PC-9 (cell line): Measurements from ENCODE around the gene MAN1C1. TPM values are rescaled to one million over a fixed set of nuclear protein-coding genes. Genes with fewer than 3 reads are reported as not detected.
A peak's percentile ranks its signal among the peaks of the same experiment; 100 is the strongest.

Source experiments
- BruUV-seq: library from RNA; stranded (reverse); fragments of 400-500 nt; replicated peaks from 2 replicates; lab custom pipeline; 2021; lab: Mats Ljungman, UMichigan
- CTCF ChIA-PET: fragments of 300-600 bp; sonication (Branson Sonifier 250); formaldehyde crosslinking; loops from one replicate; lab custom pipeline; 2022; ENCODE audit warnings: antibody characterized with exemption; lab: Charles Lee
- POLR2A ChIA-PET: fragments of 300-600 bp; sonication (Branson Sonifier 250); formaldehyde crosslinking; loops from one replicate; lab custom pipeline; 2022; ENCODE audit warnings: antibody characterized with exemption; ENCODE audit not compliant: unreplicated experiment; lab: Charles Lee
- DNase-seq, 2 experiments: peaks; one replicate each; pipeline versions ENCODE4 v3.0.0 to v3.0.0-alpha.2; 2015 to 2022; ENCODE audit warnings: mixed read lengths in 1 of 2
- H2AFZ ChIP-seq: fragments of 200-600 bp; sonication (generic); 2 replicates; pipeline ENCODE4 v1.8.1; 2017; ENCODE audit warnings: antibody characterized with exemption
- H3F3A ChIP-seq: fragments of 200-600 bp; sonication (generic); 2 replicates; pipeline ENCODE4 v1.8.1; 2017; ENCODE audit warnings: antibody characterized with exemption, mild to moderate bottlenecking, low read depth; ENCODE audit not compliant: insufficient read depth
- H3K27ac ChIP-seq: fragments of 200-600 bp; sonication (generic); 2 replicates; pipeline ENCODE4 v1.6.1; 2016; ENCODE audit warnings: mixed run types
- H3K27me3 ChIP-seq: fragments of 200-600 bp; sonication (generic); 2 replicates; pipeline ENCODE4 v1.6.1; 2016; ENCODE audit warnings: low read depth, mixed run types; ENCODE audit not compliant: insufficient read depth
- H3K36me3 ChIP-seq: fragments of 200-600 bp; sonication (generic); 2 replicates; pipeline ENCODE4 v1.6.1; 2016; ENCODE audit warnings: low read depth, mixed run types
- H3K4me1 ChIP-seq: fragments of 200-600 bp; sonication (generic); replicated peaks from 2 replicates; pipeline ENCODE4 v1.6.1; 2016; ENCODE audit warnings: mixed run types; ENCODE audit not compliant: insufficient read depth
- H3K4me2 ChIP-seq: fragments of 200-600 bp; sonication (generic); 2 replicates; pipeline ENCODE4 v1.6.1; 2017; ENCODE audit warnings: mixed run types
- H3K4me3 ChIP-seq: fragments of 200-600 bp; sonication (generic); 2 replicates; pipeline ENCODE4 v1.6.1; 2016; ENCODE audit warnings: mixed run types
- H3K79me2 ChIP-seq: fragments of 200-600 bp; sonication (generic); 2 replicates; pipeline ENCODE4 v1.6.1; 2017; ENCODE audit warnings: low read depth, mixed run types
- H3K9me2 ChIP-seq: fragments of 200-600 bp; sonication (generic); 2 replicates; pipeline ENCODE4 v1.8.1; 2017; ENCODE audit warnings: mild to moderate bottlenecking; ENCODE audit not compliant: insufficient read depth
- H3K9me3 ChIP-seq: fragments of 200-600 bp; sonication (generic); 2 replicates; pipeline ENCODE4 v1.8.1; 2016; ENCODE audit warnings: low read depth; ENCODE audit not compliant: insufficient read depth
- H4K20me1 ChIP-seq: fragments of 200-600 bp; sonication (generic); 2 replicates; pipeline ENCODE4 v1.8.1; 2017; ENCODE audit not compliant: insufficient read depth
- EZH2 ChIP-seq: fragments of 200-600 bp; sonication (generic); IDR thresholded peaks from 2 replicates; pipeline ENCODE4 v1.8.0; 2017; ENCODE audit warnings: antibody characterized with exemption, low read depth
- intact Hi-C: fragments of 100-400 bp; cut with micrococcal nuclease; formaldehyde crosslinking; loops from one replicate; pipeline ENCODE4 v1.10.0; 2022; ENCODE audit not compliant: unreplicated experiment
- total RNA-seq: library from RNA; stranded (reverse); gene quantifications from 2 replicates; pipeline ENCODE4 v1.2.3, GENCODE V29; 2021
- TF ChIP-seq, protein P1 (sequence below): fragments of 200-600 bp; sonication (generic); conservative IDR thresholded peaks from 2 replicates; pipeline ENCODE4 v1.6.1; 2017; ENCODE audit warnings: mixed run types, antibody characterized with exemption, mild to moderate bottlenecking, moderate library complexity

The MAN1C1 gene
- total RNA-seq, 1 experiment from 2014 or later = 0.41 TPM

- peaks cover 27% of the 10 kb centered on the region for H3K79me2 ChIP-seq
Observed at GRCh38 chr1:25821112-25821476, 204.5 kb downstream of the MAN1C1 start.

GRCh38 chr1:25821630-25822091 is 205.1 kb downstream of the MAN1C1 start:
- no peak for DNase-seq
- H3K27ac ChIP-seq = no peak overlapping the region
- H3K36me3 ChIP-seq = no peaks in the 10 kb centered on the region
- H3K79me2 ChIP-seq = peaks cover 27% of the 10 kb centered on the region
- intact Hi-C loops = loop anchor here (5.0 kb wide), 2 partner anchors 71 to 86 kb away; partner anchors contain the start of gene STMN1
- H4K20me1 ChIP-seq = no peaks in the 10 kb centered on the region
- POLR2A ChIA-PET = no interaction called here
- peak overlapping the region; percentile 98 for H3K4me2 ChIP-seq
- H3F3A ChIP-seq = peaks cover 10% of the 10 kb centered on the region
- H2AFZ ChIP-seq = no peak overlapping the region
- H3K4me1 ChIP-seq = peaks cover 16% of the 10 kb centered on the region
- no peaks in the 10 kb centered on the region for H3K27me3 ChIP-seq
- no peaks in the 10 kb centered on the region for H3K9me2 ChIP-seq
- TSS peak; percentile 25 for BruUV-seq
- no peaks in the 10 kb centered on the region for H3K9me3 ChIP-seq
- TF ChIP-seq, protein P1, sequence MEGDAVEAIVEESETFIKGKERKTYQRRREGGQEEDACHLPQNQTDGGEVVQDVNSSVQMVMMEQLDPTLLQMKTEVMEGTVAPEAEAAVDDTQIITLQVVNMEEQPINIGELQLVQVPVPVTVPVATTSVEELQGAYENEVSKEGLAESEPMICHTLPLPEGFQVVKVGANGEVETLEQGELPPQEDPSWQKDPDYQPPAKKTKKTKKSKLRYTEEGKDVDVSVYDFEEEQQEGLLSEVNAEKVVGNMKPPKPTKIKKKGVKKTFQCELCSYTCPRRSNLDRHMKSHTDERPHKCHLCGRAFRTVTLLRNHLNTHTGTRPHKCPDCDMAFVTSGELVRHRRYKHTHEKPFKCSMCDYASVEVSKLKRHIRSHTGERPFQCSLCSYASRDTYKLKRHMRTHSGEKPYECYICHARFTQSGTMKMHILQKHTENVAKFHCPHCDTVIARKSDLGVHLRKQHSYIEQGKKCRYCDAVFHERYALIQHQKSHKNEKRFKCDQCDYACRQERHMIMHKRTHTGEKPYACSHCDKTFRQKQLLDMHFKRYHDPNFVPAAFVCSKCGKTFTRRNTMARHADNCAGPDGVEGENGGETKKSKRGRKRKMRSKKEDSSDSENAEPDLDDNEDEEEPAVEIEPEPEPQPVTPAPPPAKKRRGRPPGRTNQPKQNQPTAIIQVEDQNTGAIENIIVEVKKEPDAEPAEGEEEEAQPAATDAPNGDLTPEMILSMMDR = no peak
- TF ChIP-seq EZH2 = no peak
- no peak overlapping the region for H3K4me3 ChIP-seq
- CTCF ChIA-PET = interaction anchor here (0.6 kb wide), 1 partner anchor 319 kb away, joined by 5 read pairs; no protein-coding TSS in a partner anchor

More at GRCh38 chr1:25821112-25821476, 204.5 kb downstream of the MAN1C1 start:
- CTCF ChIA-PET = no interaction called here
- peak overlapping the region; percentile 98 for H3K4me2 ChIP-seq
- H2AFZ ChIP-seq = peak overlapping the region; percentile 89
- H3K36me3 ChIP-seq = no peaks in the 10 kb centered on the region
- DNase-seq = no peak
- no peaks in the 10 kb centered on the region for H3K9me2 ChIP-seq
- H3F3A ChIP-seq = peaks cover 10% of the 10 kb centered on the region
- no peaks in the 10 kb centered on the region for H3K9me3 ChIP-seq
- H3K4me3 ChIP-seq = peak overlapping the region; percentile 83
- POLR2A ChIA-PET = interaction anchor here (1.0 kb wide), 1 partner anchor 177 kb away, joined by 4 read pairs; the partner anchor contains the start of gene PAFAH2
- peak overlapping the region; percentile 69; the same call in 1 of the 2 replicates for H3K27ac ChIP-seq
- H3K4me1 ChIP-seq = peaks cover 16% of the 10 kb centered on the region
- intact Hi-C loops = loop anchor here (5.0 kb wide), 2 partner anchors 71 to 86 kb away; partner anchors contain the start of gene STMN1
- no peaks in the 10 kb centered on the region for H3K27me3 ChIP-seq
- H4K20me1 ChIP-seq = no peaks in the 10 kb centered on the region
- TF ChIP-seq, protein P1 = no peak
- no TSS peak for BruUV-seq

GRCh38 chr1:25825605-25826004 is 209.0 kb downstream of the MAN1C1 start:
- Histone ChIP-seq H3K27me3 (no peaks in the 10 kb centered on the region), H3K36me3 (no peaks in the 10 kb centered on the region; the same call in 1 of the 2 replicates), H3K9me2 (no peaks in the 10 kb centered on the region), H3K4me1 (peaks cover 6% of the 10 kb centered on the region; the same call in 1 of the 2 replicates), H3K9me3 (no peaks in the 10 kb centered on the region), H3K4me3 (no peak overlapping the region), H4K20me1 (no peaks in the 10 kb centered on the region), H3F3A (no peaks in the 10 kb centered on the region), H3K79me2 (peaks cover 15% of the 10 kb centered on the region), H3K4me2 (no peak overlapping the region), H3K27ac (no peak overlapping the region), H2AFZ (no peak overlapping the region)
- TF ChIP-seq, protein P1 = no peak
- TF ChIP-seq EZH2 = no peak
- ChIA-PET POLR2A (interaction anchor here (0.6 kb wide), 1 partner anchor 38 kb away, joined by 3 read pairs; no protein-coding TSS in a partner anchor), CTCF (interaction anchor here (0.6 kb wide), 1 partner anchor 388 kb away, joined by 6 read pairs; no protein-coding TSS in a partner anchor)
- BruUV-seq = no TSS peak
- intact Hi-C loops = no loop called here
- DNase-seq = no peak
